NCI-H748 (cell line): Measurements from ENCODE around the gene SFXN2.
"Not testable (repeated sequence)": the region's sequence is repeated elsewhere in the genome, so short reads cannot be mapped to it uniquely, and the experiment has no call there.

Experiments used
- DNase-seq: peaks from one replicate; lab custom pipeline; 2025; ENCODE audit not compliant: unreplicated experiment; lab: John Stamatoyannopoulos, UW

Gene SFXN2

GRCh38 chr10:102720337-102720736 is 5.9 kb downstream of the SFXN2 start:
- no peak for DNase-seq

GRCh38 chr10:102720775-102721301 is 6.4 kb downstream of the SFXN2 start:
- no peak for DNase-seq

- DNase-seq = no peak
Observed at GRCh38 chr10:102721954-102722353, 7.5 kb downstream of the SFXN2 start.

- DNase-seq = no peak
Observed at GRCh38 chr10:102723989-102724388, 9.6 kb downstream of the SFXN2 start.

- no peak for DNase-seq
Observed at GRCh38 chr10:102726274-102726673, 11.8 kb downstream of the SFXN2 start.

GRCh38 chr10:102727037-102727818 is 12.8 kb downstream of the SFXN2 start:
- no peak for DNase-seq

GRCh38 chr10:102729029-102730026 is 14.9 kb downstream of the SFXN2 start:
- peak; percentile 50 for DNase-seq

GRCh38 chr10:102731222-102731800 is 16.9 kb downstream of the SFXN2 start:
- no peak for DNase-seq

GRCh38 chr10:102732661-102733060 is 18.2 kb downstream of the SFXN2 start:
- DNase-seq = no peak

GRCh38 chr10:102735065-102735562 is 20.7 kb downstream of the SFXN2 start:
- no peak for DNase-seq

- DNase-seq = no peak
Observed at GRCh38 chr10:102738692-102739121, 24.3 kb downstream of the SFXN2 start.

- DNase-seq = no peak
Observed at GRCh38 chr10:102740229-102740628, 25.8 kb downstream of the SFXN2 start.

GRCh38 chr10:102741726-102742237 is 27.3 kb downstream of the SFXN2 start:
- DNase-seq = no peak

- not testable (repeated sequence) for DNase-seq
Observed at GRCh38 chr10:102742313-102742712, 27.9 kb downstream of the SFXN2 start.

- DNase-seq = no peak
Observed at GRCh38 chr10:102743078-102743587, 28.7 kb downstream of the SFXN2 start.

GRCh38 chr10:102743588-102744373 is 29.3 kb downstream of the SFXN2 start, which contains the start of gene WBP1L:
Gene WBP1L, plus strand, starts transcription at chr10:102743948. Its CDS starts 106 bp downstream, at chr10:102744054.
- peak; percentile 97 for DNase-seq

GRCh38 chr10:102744374-102745051 is 30.1 kb downstream of the SFXN2 start:
- DNase-seq = peak; percentile 13

- no peak for DNase-seq
Observed at GRCh38 chr10:102745157-102745556, 30.7 kb downstream of the SFXN2 start.
